Right atrium auricular region (tissue), 2 donors: ENCODE measurements around the gene KCNQ1OT1. TPM values are rescaled to one million over a fixed set of nuclear protein-coding genes. Genes with fewer than 3 reads are reported as not detected.

Source experiments
- DNase-seq: peaks from one replicate; pipeline ENCODE4 v3.0.0-alpha.2; 2019; ENCODE audit warnings: low spot score
- H3K27ac ChIP-seq, 2 donors: fragments of 200-600 bp; sonication (generic); 1 replicate in 1 of 2; 2 replicates in 1 of 2; pipeline ENCODE4 v1.5.1; 2016 to 2019
- H3K27me3 ChIP-seq, 2 donors: fragments of 200-600 bp; sonication (generic); one replicate each; pipeline versions ENCODE4 v1.5.1 to v1.6.0; 2017 to 2019
- H3K36me3 ChIP-seq: fragments of 200-600 bp; sonication (generic); one replicate; pipeline ENCODE4 v1.5.1; 2016
- H3K4me1 ChIP-seq, 2 donors: fragments of 200-600 bp; sonication (generic); one replicate each; pipeline versions ENCODE4 v1.5.1 to v1.6.0; 2017 to 2019
- H3K4me3 ChIP-seq, 2 donors: fragments of 200-600 bp; sonication (generic); 1 replicate in 1 of 2; 2 replicates in 1 of 2; pipeline ENCODE4 v1.5.1; 2017 to 2019; ENCODE audit warnings: mild to moderate bottlenecking in 1 of 2, moderate library complexity in 1 of 2
- H3K9me3 ChIP-seq, 2 donors: fragments of 200-600 bp; sonication (generic); one replicate each; pipeline ENCODE4 v1.5.1; 2019
- CTCF ChIP-seq, 2 donors: fragments of 200-600 bp; sonication (generic); IDR thresholded peaks; one replicate each; pipeline ENCODE4 v1.5.1; 2019; ENCODE audit warnings: antibody characterized with exemption in 2 of 2
- total RNA-seq, 2 donors: library from RNA; depleted of rRNA; stranded (reverse); fragments of >200 nt; gene quantifications; one replicate each; pipeline ENCODE4 v1.1.0, GENCODE V29; 2016

KCNQ1OT1 gene
- total RNA-seq, 2 donors from 2014 or later: 0.35 to 0.37 TPM

GRCh38 chr11:2696455-2696854 lies 3.3 kb downstream of the KCNQ1OT1 start:
- no peaks in the 10 kb centered on the region for H3K27me3 ChIP-seq
- no peak overlapping the region for H3K27ac ChIP-seq
- no peaks in the 10 kb centered on the region for H3K9me3 ChIP-seq
- no peak for TF ChIP-seq CTCF (IDR thresholded peaks at IDR 0.05)
- H3K36me3 ChIP-seq: no peaks in the 10 kb centered on the region
- no peak overlapping the region for H3K4me3 ChIP-seq
- peaks cover 0 to 49% of the 10 kb centered on the region in 2 donors for H3K4me1 ChIP-seq
- DNase-seq: no peak

- no peak overlapping the region for H3K27ac ChIP-seq
- peaks cover 0 to 61% of the 10 kb centered on the region in 2 donors for H3K4me1 ChIP-seq
- no peaks in the 10 kb centered on the region for H3K36me3 ChIP-seq
- no peaks in the 10 kb centered on the region for H3K27me3 ChIP-seq
- no peaks in the 10 kb centered on the region for H3K9me3 ChIP-seq
- TF ChIP-seq CTCF (IDR thresholded peaks at IDR 0.05): no peak
- no peak overlapping the region for H3K4me3 ChIP-seq
- DNase-seq: no peak
These were observed 4.5 kb downstream of the KCNQ1OT1 start for GRCh38 chr11:2694995-2695939.

- H3K27me3 ChIP-seq: no peaks in the 10 kb centered on the region
- peaks cover 0 to 69% of the 10 kb centered on the region in 2 donors for H3K4me1 ChIP-seq
- DNase-seq: no peak
- no peaks in the 10 kb centered on the region for H3K9me3 ChIP-seq
- TF ChIP-seq CTCF (IDR thresholded peaks at IDR 0.05): no peak
- H3K36me3 ChIP-seq: no peaks in the 10 kb centered on the region
- H3K4me3 ChIP-seq: no peak overlapping the region
- no peak overlapping the region for H3K27ac ChIP-seq
These were observed 5.3 kb downstream of the KCNQ1OT1 start for GRCh38 chr11:2694495-2694894.

GRCh38 chr11:2693271-2694261 lies 6.2 kb downstream of the KCNQ1OT1 start:
- DNase-seq: no peak
- H3K9me3 ChIP-seq: no peaks in the 10 kb centered on the region
- H3K4me1 ChIP-seq: peaks cover 0 to 78% of the 10 kb centered on the region in 2 donors
- no peaks in the 10 kb centered on the region for H3K36me3 ChIP-seq
- no peak overlapping the region for H3K27ac ChIP-seq
- no peak overlapping the region for H3K4me3 ChIP-seq
- no peaks in the 10 kb centered on the region for H3K27me3 ChIP-seq
- TF ChIP-seq CTCF (IDR thresholded peaks at IDR 0.05): no peak

- H3K4me1 ChIP-seq: peaks cover 0 to 87% of the 10 kb centered on the region in 2 donors
- H3K36me3 ChIP-seq: no peaks in the 10 kb centered on the region
- no peak overlapping the region for H3K27ac ChIP-seq
- DNase-seq: no peak
- H3K27me3 ChIP-seq: no peaks in the 10 kb centered on the region
- TF ChIP-seq CTCF (IDR thresholded peaks at IDR 0.05): no peak
- H3K4me3 ChIP-seq: no peak overlapping the region
- no peaks in the 10 kb centered on the region for H3K9me3 ChIP-seq
These were observed 7.6 kb downstream of the KCNQ1OT1 start for GRCh38 chr11:2691991-2692875.
